ENCODE measurements around the gene TNS1. TPM values are rescaled to one million over a fixed set of nuclear protein-coding genes. Genes with fewer than 3 reads are reported as not detected.

Gene TNS1
- total and polyA plus RNA-seq, 2 experiments from 2014 or later: 81.6 to 99.3 TPM

- Histone ChIP-seq H3K9me3 (ENCODE audit: low read depth) (no peaks in the 10 kb centered on the region), H3K79me2 (ENCODE audit: insufficient read depth) (peaks cover 100% of the 10 kb centered on the region), H3F3A (ENCODE audit: insufficient read depth) (peaks cover 43% of the 10 kb centered on the region), H3K9ac (peak overlapping the region; percentile 76; the same call in 1 of the 2 replicates), H3K9me2 (ENCODE audit: insufficient read depth) (no peaks in the 10 kb centered on the region), H3K4me1 (ENCODE audit: insufficient read depth) (peaks cover 61% of the 10 kb centered on the region), H3K27ac (0 out of 2 replicates have a peak overlapping the region, but pooled peaks have one; percentile 2), H4K20me1 (ENCODE audit: insufficient read depth) (no peaks in the 10 kb centered on the region), H3K4me2 (ENCODE audit: unreplicated experiment) (peak overlapping the region; percentile 86), H3K27me3 (replicated peaks; ENCODE audit: insufficient read depth) (no peaks in the 10 kb centered on the region), H3K4me3 (peak overlapping the region; percentile 79), H2AFZ (no peak overlapping the region), H3K36me3 (ENCODE audit: low read depth) (no peaks in the 10 kb centered on the region)
- no peak for DNase-seq
- in situ Hi-C loops (cut with MboI): no loop called here
- TF ChIP-seq EZH2 (IDR thresholded peaks at IDR 0.05; ENCODE audit: insufficient read depth, poor library complexity, severe bottlenecking): no peak
- TF ChIP-seq EZH2phosphoT487 (IDR thresholded peaks at IDR 0.05; ENCODE audit: insufficient read depth, low read depth): no peak
- WGBS, 2 experiments (ENCODE audit: low coverage in 1 of 2, low lambda C conversion rate in 2 of 2, missing lambda C conversion rate in 2 of 2): 80 to 82% methylated on average over 11 of the region's 11 CpGs
Measured at GRCh38 chr2:217941339-217941738, 61.5 kb downstream of the TNS1 start.

GRCh38 chr2:217940261-217941220 lies 62.3 kb downstream of the TNS1 start:
- Histone ChIP-seq H3K4me1 (ENCODE audit: insufficient read depth) (peaks cover 69% of the 10 kb centered on the region), H3K9me2 (ENCODE audit: insufficient read depth) (no peaks in the 10 kb centered on the region), H3K27me3 (replicated peaks; ENCODE audit: insufficient read depth) (no peaks in the 10 kb centered on the region), H3K9ac (peak overlapping the region; percentile 76; the same call in 1 of the 2 replicates), H3K4me2 (ENCODE audit: unreplicated experiment) (peak overlapping the region; percentile 86), H3K27ac (no peak overlapping the region), H3K36me3 (ENCODE audit: low read depth) (no peaks in the 10 kb centered on the region), H3K9me3 (ENCODE audit: low read depth) (no peaks in the 10 kb centered on the region), H3F3A (ENCODE audit: insufficient read depth) (peaks cover 46% of the 10 kb centered on the region), H3K79me2 (ENCODE audit: insufficient read depth) (peaks cover 100% of the 10 kb centered on the region), H2AFZ (no peak overlapping the region), H4K20me1 (ENCODE audit: insufficient read depth) (no peaks in the 10 kb centered on the region), H3K4me3 (peak overlapping the region; percentile 79)
- in situ Hi-C loops (cut with MboI): no loop called here
- WGBS, 2 experiments (ENCODE audit: low coverage in 1 of 2, low lambda C conversion rate in 2 of 2, missing lambda C conversion rate in 2 of 2): 97 to 98% methylated on average over 13 of the region's 13 CpGs
- DNase-seq: no peak
- TF ChIP-seq EZH2phosphoT487 (IDR thresholded peaks at IDR 0.05; ENCODE audit: insufficient read depth, low read depth) (no peak), EZH2 (IDR thresholded peaks at IDR 0.05; ENCODE audit: insufficient read depth, poor library complexity, severe bottlenecking) (no peak)

GRCh38 chr2:217939629-217940245 lies 63.1 kb downstream of the TNS1 start:
- Histone ChIP-seq H3K9me2 (ENCODE audit: insufficient read depth) (no peaks in the 10 kb centered on the region), H3K27ac (no peak overlapping the region), H3K79me2 (ENCODE audit: insufficient read depth) (peaks cover 93% of the 10 kb centered on the region), H2AFZ (no peak overlapping the region), H4K20me1 (ENCODE audit: insufficient read depth) (no peaks in the 10 kb centered on the region), H3F3A (ENCODE audit: insufficient read depth) (peaks cover 49% of the 10 kb centered on the region), H3K27me3 (replicated peaks; ENCODE audit: insufficient read depth) (no peaks in the 10 kb centered on the region), H3K4me2 (ENCODE audit: unreplicated experiment) (peak overlapping the region; percentile 17), H3K9me3 (ENCODE audit: low read depth) (no peaks in the 10 kb centered on the region), H3K4me3 (no peak overlapping the region), H3K9ac (no peak overlapping the region), H3K4me1 (ENCODE audit: insufficient read depth) (peaks cover 75% of the 10 kb centered on the region), H3K36me3 (ENCODE audit: low read depth) (no peaks in the 10 kb centered on the region)
- in situ Hi-C loops (cut with MboI): no loop called here
- no peak for DNase-seq
- TF ChIP-seq EZH2phosphoT487 (IDR thresholded peaks at IDR 0.05; ENCODE audit: insufficient read depth, low read depth): no peak
- no peak for TF ChIP-seq EZH2 (IDR thresholded peaks at IDR 0.05; ENCODE audit: insufficient read depth, poor library complexity, severe bottlenecking)
- WGBS, 2 experiments (ENCODE audit: low coverage in 1 of 2, low lambda C conversion rate in 2 of 2, missing lambda C conversion rate in 2 of 2): 94 to 100% methylated on average over 7 of the region's 7 CpGs

- no peaks in the 10 kb centered on the region for H3K36me3 ChIP-seq (ENCODE audit: low read depth)
- no peak overlapping the region for H2AFZ ChIP-seq
- no peak overlapping the region for H3K4me3 ChIP-seq
- no peak overlapping the region for H3K9ac ChIP-seq
- in situ Hi-C loops (cut with MboI): no loop called here
- H3K9me3 ChIP-seq (ENCODE audit: low read depth): no peaks in the 10 kb centered on the region
- no peaks in the 10 kb centered on the region for H3K27me3 ChIP-seq (replicated peaks; ENCODE audit: insufficient read depth)
- TF ChIP-seq EZH2 (IDR thresholded peaks at IDR 0.05; ENCODE audit: insufficient read depth, poor library complexity, severe bottlenecking) (no peak), EZH2phosphoT487 (IDR thresholded peaks at IDR 0.05; ENCODE audit: insufficient read depth, low read depth) (no peak)
- peaks cover 88% of the 10 kb centered on the region for H3K79me2 ChIP-seq (ENCODE audit: insufficient read depth)
- WGBS, 2 experiments (ENCODE audit: low coverage in 1 of 2, low lambda C conversion rate in 2 of 2, missing lambda C conversion rate in 2 of 2): 81 to 86% methylated on average over 3 of the region's 3 CpGs
- H3K4me1 ChIP-seq (ENCODE audit: insufficient read depth): peaks cover 73% of the 10 kb centered on the region
- no peaks in the 10 kb centered on the region for H4K20me1 ChIP-seq (ENCODE audit: insufficient read depth)
- H3K4me2 ChIP-seq (ENCODE audit: unreplicated experiment): peak overlapping the region; percentile 14
- DNase-seq: no peak
- peaks cover 47% of the 10 kb centered on the region for H3F3A ChIP-seq (ENCODE audit: insufficient read depth)
- no peaks in the 10 kb centered on the region for H3K9me2 ChIP-seq (ENCODE audit: insufficient read depth)
- H3K27ac ChIP-seq: no peak overlapping the region
Measured at GRCh38 chr2:217939220-217939619, 63.6 kb downstream of the TNS1 start.

Data from GM23248 (cell line).